Right renal pelvis (tissue), 4 donors: Measurements from ENCODE around the gene TAAR8. TPM values are rescaled to one million over a fixed set of nuclear protein-coding genes. Genes with fewer than 3 reads are reported as not detected.
"Not testable (repeated sequence)": the region's sequence is repeated elsewhere in the genome, so short reads cannot be mapped to it uniquely, and the experiment has no call there.

Experiments
- DNase-seq, 4 donors: peaks; one replicate each; pipeline ENCODE4 v3.0.0-alpha.2; 2013; ENCODE audit warnings: low read depth in 4 of 4, low spot score in 3 of 4, missing footprints in 1 of 4
- polyA plus RNA-seq, 4 donors: library from polyadenylated mRNA; unstranded; fragments of 120-200 nt; gene quantifications; one replicate each; pipeline ENCODE4 v1.2.1, GENCODE V29; 2013; ENCODE audit not compliant: insufficient read length in 4 of 4

The TAAR8 gene
- polyA plus RNA-seq, 4 donors = not detected

- DNase-seq = no peak
Measured at GRCh38 chr6:132537977-132538376, 14.5 kb upstream of the TAAR8 start, which contains the start of gene TAAR9. Gene TAAR9 (plus strand): TSS chr6:132538277. CDS start chr6:132538290, 13 bp downstream.

DNA sequence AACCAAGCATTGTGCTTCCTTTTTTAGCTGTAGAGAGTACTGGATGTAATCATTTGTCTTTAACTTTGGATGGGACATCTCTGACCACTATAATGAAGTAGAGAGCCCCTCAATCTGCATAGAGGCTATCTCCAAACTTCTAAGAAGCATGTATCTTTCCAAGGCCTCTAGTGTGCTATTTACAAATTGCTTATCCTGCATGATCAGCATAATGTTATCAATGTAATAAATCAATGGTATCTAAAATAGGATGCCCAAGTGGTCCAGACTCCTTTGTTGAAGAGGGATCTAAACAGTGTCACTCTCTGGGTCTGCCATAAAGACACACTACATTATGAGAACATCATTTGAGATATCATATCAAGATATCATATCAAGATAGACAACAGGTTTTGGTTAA, 7.6 kb upstream of the TAAR8 start:
- DNase-seq = no peak

DNA sequence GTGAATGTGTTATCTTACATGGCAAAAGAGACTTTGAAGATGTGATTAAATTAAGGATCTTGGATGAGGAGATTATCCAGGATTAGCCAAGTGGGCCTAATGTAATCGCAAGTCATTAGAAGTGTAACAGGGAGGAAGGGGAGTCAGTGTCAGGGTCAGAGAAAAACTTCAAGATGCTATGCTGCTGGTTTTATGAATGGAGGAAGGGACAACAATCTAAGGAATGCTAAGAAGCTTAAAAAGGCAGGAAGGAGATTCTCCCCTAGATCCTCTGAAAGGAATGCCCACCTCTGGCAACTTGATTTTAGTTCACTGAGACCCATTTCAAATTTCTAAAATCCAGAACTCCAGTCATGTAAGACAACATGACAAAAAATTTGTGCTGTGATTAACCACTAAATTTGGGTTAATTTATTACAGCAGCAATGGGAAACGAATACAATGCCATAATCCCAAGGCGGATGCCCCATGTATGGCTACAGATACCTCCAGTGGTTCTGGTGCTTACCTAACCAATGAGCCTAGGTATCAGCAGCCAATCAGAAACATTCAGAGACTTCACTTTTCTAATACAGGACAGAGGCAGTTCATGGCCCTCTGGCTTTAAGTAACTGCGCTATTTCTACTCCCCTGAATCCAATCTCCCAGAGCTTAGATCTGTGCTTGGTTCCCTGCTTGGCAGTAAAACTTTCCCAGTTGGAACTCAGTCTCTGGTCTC, 3.6 kb upstream of the TAAR8 start:
- DNase-seq = no peak

DNA sequence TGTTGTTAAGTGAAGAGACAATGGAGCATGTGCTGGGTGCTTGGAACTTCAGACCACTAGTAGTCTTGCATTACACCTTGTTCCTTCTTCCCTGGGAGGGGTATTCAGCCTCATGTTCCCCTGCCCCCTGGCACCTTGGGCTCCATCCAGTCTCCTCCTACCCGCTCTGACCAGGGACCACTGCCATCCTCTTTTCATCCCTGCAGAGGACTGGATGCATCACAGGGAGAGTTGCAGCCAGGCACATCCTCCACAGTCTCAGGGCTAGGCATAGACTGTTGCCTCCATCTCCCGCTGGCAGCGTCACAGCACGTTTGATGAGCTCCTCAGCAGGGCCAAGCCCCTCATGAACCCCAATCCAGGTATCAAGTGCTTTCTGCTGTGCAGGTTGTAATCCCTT, 1.3 kb upstream of the TAAR8 start:
- no peak for DNase-seq

DNA sequence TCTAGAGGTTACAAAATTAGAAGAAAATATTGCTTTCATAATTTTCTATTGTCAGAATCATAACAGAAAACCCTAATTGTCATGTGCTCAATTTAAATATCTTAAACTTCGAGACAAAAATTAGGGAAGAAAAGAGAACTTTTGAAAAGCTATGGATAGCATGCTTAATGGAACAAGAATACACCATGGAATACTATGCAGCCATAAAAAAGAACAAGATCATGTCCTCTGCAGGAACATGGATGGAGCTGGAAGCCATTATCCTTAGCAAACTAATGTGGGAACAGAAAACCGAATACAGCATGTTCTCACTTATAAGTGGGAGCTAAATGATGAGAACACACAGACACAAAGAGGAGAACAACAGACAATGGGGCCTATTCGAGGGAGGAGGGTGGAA, 7.6 kb downstream of the TAAR8 start:
- not testable (repeated sequence) for DNase-seq

GRCh38 chr6:132566404-132566803, 13.9 kb downstream of the TAAR8 start:
- DNase-seq = no peak

DNA sequence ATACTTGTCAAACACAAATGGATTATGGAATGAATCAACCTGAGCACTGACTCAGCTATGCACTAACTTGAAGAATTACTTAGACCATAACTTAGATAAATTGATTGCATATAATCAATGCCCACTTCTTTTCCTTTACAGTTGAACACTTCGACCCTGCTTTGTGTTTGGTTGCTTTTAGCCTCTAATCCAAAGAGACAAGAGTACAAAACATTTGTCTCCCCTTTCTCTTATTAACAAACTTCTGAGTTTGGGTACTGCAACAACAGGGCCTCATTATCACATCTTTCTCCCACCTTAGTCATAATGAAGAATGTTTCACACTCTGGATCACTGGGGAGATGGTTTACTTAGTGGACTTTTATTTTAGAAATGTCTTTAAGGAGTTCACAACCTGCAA, 15.1 kb downstream of the TAAR8 start:
- no peak for DNase-seq

- DNase-seq = no peak
Measured at GRCh38 chr6:132568611-132569010, 16.1 kb downstream of the TAAR8 start.

GRCh38 chr6:132569170-132569569, 16.7 kb downstream of the TAAR8 start:
- no peak for DNase-seq

- no peak for DNase-seq
Measured at GRCh38 chr6:132570221-132570777, 17.8 kb downstream of the TAAR8 start, which contains the start of gene TAAR6. Gene TAAR6 (plus strand): TSS chr6:132570322. CDS start chr6:132570322, 0 bp downstream.

DNA sequence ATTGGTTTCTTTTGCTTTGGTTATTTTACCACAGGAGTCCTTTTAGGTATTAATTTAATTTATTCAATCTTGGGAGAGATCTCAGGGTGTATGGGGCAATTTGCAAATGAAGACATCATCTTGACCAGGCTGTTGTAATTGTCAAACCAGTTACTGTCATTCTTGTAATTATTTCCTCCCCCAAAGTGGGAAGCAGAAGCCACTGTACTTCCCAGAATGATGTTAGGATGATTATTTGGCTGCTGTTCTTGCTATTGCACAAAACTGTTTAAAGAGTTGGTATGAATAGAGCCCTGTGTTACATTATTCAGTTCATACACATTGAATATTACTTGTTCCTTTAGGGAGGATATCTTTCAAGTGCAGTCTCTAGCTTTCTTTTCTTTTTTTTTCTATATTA, 19.3 kb downstream of the TAAR8 start:
- DNase-seq = no peak

GRCh38 chr6:132584698-132585097, 32.2 kb downstream of the TAAR8 start:
- DNase-seq = no peak

DNA sequence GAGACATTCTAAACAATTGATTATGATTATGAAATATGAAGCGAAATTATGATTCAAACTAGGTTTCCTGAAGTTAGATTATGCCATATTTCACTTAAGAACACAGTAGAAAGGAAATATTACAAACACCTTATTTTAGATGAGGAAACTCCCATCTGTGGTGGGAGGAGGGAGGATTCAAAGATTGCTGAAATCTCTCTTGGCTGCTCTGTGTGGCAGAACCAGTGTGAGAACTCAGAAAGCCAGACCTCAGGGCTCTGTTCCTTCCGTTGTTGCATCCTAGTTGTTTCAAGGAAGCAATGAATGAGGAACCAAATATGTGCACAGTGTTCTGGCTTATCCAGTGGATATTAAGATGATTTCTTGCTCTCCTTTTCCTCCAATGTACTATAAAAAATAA, 35.0 kb downstream of the TAAR8 start:
- no peak for DNase-seq

DNA sequence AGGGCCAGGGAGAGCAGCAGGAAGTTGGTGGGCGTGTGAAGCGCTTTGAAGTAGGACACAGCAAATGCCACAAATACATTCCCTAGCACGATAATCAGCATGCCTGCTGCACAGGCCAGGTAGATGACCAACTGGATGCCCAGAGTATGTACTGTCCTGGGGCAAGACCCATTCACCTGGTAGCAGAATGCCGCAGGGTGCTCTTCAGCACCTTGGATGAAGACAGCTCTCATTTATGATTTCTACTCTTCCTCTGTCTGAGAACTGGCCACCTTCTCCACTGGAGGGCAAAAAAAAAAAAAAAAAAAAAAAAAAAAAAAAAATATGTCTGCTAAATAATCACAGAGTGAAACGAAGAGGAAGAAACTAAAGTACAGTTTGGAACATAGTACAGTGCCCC, 37.0 kb downstream of the TAAR8 start, which contains the start of gene TAAR5:
TAAR5 (minus strand) TSS at position 288 of the 400 bp plus-strand sequence; CDS start at position 233, 55 bp downstream.
- DNase-seq = no peak

DNA sequence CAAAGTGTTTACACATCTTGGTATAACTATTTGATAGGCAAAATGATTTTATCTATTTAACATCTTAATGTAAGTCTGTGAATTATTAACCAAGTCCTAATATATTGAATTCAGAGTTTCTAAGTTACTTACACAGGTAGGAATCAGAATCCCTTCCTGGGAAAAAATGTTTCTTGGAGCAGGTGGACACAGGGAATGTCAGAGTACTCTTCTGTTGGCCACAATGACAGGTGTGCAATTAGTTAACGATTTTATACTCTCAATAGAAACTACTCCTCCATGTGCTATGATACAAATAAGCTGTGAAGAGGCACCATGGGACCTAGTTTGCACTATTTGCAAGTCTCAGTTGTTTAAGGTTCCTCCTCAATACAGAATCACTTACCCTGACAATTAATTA, 37.9 kb downstream of the TAAR8 start:
- no peak for DNase-seq

- no peak for DNase-seq
Measured at GRCh38 chr6:132592855-132593254, 40.4 kb downstream of the TAAR8 start.

DNA sequence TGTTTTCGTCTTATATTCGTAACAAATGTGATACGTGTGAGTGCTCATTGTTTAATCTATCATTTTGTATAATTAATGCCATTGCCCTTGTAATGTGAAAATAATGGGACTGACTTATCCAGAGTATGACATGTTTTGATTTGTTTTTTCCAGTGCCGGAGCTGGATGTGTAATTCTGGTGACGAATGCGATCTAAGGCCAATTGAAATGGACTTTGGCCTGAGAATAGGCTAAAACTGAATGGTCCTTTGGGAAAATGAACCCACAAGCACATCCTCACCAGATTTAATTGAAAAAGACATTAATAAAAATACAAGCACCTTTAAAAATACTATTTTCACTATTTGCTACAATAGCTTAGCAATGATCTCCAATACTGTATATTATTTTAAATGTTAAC, 43.7 kb downstream of the TAAR8 start:
- DNase-seq = no peak

DNA sequence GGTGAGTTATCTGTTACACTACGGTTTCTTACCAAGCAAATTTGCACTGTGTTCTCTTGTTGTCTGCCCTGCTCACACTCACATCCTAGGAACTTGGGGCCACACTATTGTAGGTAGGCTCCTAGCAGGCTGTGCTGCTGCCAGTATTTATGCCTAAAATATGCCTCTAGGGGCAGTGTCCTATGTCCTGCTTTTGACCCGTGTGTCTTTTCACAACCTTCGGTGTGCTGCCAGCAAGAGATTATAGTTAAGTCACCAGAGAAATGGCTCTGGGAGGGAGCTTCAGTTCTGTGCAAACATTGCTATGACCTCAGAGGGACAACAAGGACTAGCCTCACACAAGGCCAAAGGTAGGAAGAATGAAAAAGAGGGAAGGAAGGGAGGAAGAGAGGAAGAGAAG, 46.0 kb downstream of the TAAR8 start:
- no peak for DNase-seq

GRCh38 chr6:132600900-132601299, 48.4 kb downstream of the TAAR8 start:
- DNase-seq = not testable (repeated sequence)
